ENCODE data around the gene HIPK1.

Gene HIPK1

DNA sequence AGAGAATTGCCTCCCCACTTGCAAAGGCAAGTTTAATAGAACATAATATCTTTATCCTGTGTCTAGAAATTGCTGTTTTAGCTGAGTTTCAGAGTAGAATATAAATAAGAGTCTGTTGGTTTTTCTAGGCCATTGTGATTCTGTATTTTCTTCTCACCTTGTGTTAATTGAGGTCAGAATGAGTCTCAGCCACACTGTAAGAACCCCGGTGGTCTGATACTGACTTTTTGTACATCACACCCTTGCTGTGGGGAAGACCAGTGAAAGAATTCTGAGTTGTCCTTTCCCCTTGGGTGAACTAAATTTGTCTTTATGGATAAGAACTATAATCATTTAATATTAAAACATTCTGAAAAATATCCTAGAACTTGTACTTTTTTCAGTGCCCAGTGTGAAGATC, 6.8 kb downstream of the HIPK1 start:
- Histone ChIP-seq H3K4me1 (ENCODE audit: insufficient read depth, low read length) (peaks cover 4% of the 10 kb centered on the region; the same call in 1 of the 2 replicates), H3K27ac (ENCODE audit: low read length) (no peak overlapping the region), H3K27me3 (ENCODE audit: insufficient read depth, low read length) (no peaks in the 10 kb centered on the region), H3K9ac (ENCODE audit: low read depth, low read length) (no peak overlapping the region), H3K9me3 (ENCODE audit: insufficient read depth, low read depth, low read length) (no peaks in the 10 kb centered on the region), H3K4me3 (ENCODE audit: low read length) (no peak overlapping the region), H3K36me3 (ENCODE audit: insufficient read depth, low read depth, low read length) (peaks cover 10% of the 10 kb centered on the region)

GRCh38 chr1:113937146-113937545, 8.0 kb downstream of the HIPK1 start:
- H3K27me3 ChIP-seq (ENCODE audit: insufficient read depth, low read length), result no peaks in the 10 kb centered on the region
- H3K27ac ChIP-seq (ENCODE audit: low read length), result no peak overlapping the region
- no peak overlapping the region for H3K9ac ChIP-seq (ENCODE audit: low read depth, low read length)
- no peaks in the 10 kb centered on the region for H3K4me1 ChIP-seq (ENCODE audit: insufficient read depth, low read length)
- H3K4me3 ChIP-seq (ENCODE audit: low read length), result no peak overlapping the region
- no peaks in the 10 kb centered on the region for H3K9me3 ChIP-seq (ENCODE audit: insufficient read depth, low read depth, low read length)
- H3K36me3 ChIP-seq (ENCODE audit: insufficient read depth, low read depth, low read length), result peaks cover 16% of the 10 kb centered on the region

- H3K9ac ChIP-seq (ENCODE audit: low read depth, low read length), result no peak overlapping the region
- no peaks in the 10 kb centered on the region for H3K9me3 ChIP-seq (ENCODE audit: insufficient read depth, low read depth, low read length)
- H3K4me1 ChIP-seq (ENCODE audit: insufficient read depth, low read length), result no peaks in the 10 kb centered on the region
- peaks cover 23% of the 10 kb centered on the region for H3K36me3 ChIP-seq (ENCODE audit: insufficient read depth, low read depth, low read length)
- no peak overlapping the region for H3K4me3 ChIP-seq (ENCODE audit: low read length)
- H3K27me3 ChIP-seq (ENCODE audit: insufficient read depth, low read length), result no peaks in the 10 kb centered on the region
- no peak overlapping the region for H3K27ac ChIP-seq (ENCODE audit: low read length)
These were observed 9.1 kb downstream of the HIPK1 start for GRCh38 chr1:113938192-113938591.

DNA sequence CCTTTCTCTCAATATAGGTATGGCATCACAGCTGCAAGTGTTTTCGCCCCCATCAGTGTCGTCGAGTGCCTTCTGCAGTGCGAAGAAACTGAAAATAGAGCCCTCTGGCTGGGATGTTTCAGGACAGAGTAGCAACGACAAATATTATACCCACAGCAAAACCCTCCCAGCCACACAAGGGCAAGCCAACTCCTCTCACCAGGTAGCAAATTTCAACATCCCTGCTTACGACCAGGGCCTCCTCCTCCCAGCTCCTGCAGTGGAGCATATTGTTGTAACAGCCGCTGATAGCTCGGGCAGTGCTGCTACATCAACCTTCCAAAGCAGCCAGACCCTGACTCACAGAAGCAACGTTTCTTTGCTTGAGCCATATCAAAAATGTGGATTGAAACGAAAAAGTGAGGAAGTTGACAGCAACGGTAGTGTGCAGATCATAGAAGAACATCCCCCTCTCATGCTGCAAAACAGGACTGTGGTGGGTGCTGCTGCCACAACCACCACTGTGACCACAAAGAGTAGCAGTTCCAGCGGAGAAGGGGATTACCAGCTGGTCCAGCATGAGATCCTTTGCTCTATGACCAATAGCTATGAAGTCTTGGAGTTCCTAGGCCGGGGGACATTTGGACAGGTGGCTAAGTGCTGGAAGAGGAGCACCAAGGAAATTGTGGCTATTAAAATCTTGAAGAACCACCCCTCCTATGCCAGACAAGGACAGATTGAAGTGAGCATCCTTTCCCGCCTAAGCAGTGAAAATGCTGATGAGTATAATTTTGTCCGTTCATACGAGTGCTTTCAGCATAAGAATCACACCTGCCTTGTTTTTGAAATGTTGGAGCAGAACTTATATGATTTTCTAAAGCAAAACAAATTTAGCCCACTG, 11.5 kb downstream of the HIPK1 start:
- H3K9me3 ChIP-seq (ENCODE audit: insufficient read depth, low read depth, low read length), result no peaks in the 10 kb centered on the region
- H3K9ac ChIP-seq (ENCODE audit: low read depth, low read length), result no peak overlapping the region
- H3K27ac ChIP-seq (ENCODE audit: low read length), result no peak overlapping the region
- no peaks in the 10 kb centered on the region for H3K4me1 ChIP-seq (ENCODE audit: insufficient read depth, low read length)
- no peaks in the 10 kb centered on the region for H3K27me3 ChIP-seq (ENCODE audit: insufficient read depth, low read length)
- no peak overlapping the region for H3K4me3 ChIP-seq (ENCODE audit: low read length)
- peaks cover 29% of the 10 kb centered on the region for H3K36me3 ChIP-seq (ENCODE audit: insufficient read depth, low read depth, low read length)

DNA sequence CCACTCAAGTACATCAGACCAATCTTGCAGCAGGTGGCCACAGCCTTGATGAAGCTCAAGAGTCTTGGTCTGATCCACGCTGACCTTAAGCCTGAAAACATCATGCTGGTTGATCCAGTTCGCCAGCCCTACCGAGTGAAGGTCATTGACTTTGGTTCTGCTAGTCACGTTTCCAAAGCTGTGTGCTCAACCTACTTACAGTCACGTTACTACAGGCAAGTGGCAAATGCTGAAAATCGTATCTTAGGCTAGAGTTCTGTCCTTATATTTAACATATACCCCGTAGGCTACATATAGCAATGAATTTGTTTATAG, 12.1 kb downstream of the HIPK1 start:
- peaks cover 4% of the 10 kb centered on the region; the same call in 1 of the 2 replicates for H3K4me1 ChIP-seq (ENCODE audit: insufficient read depth, low read length)
- no peaks in the 10 kb centered on the region for H3K27me3 ChIP-seq (ENCODE audit: insufficient read depth, low read length)
- no peak overlapping the region for H3K4me3 ChIP-seq (ENCODE audit: low read length)
- H3K9me3 ChIP-seq (ENCODE audit: insufficient read depth, low read depth, low read length), result no peaks in the 10 kb centered on the region
- H3K36me3 ChIP-seq (ENCODE audit: insufficient read depth, low read depth, low read length), result peaks cover 29% of the 10 kb centered on the region
- H3K27ac ChIP-seq (ENCODE audit: low read length), result no peak overlapping the region
- no peak overlapping the region for H3K9ac ChIP-seq (ENCODE audit: low read depth, low read length)

- H3K4me1 ChIP-seq (ENCODE audit: insufficient read depth, low read length), result peaks cover 8% of the 10 kb centered on the region; the same call in 1 of the 2 replicates
- no peaks in the 10 kb centered on the region for H3K9me3 ChIP-seq (ENCODE audit: insufficient read depth, low read depth, low read length)
- no peak overlapping the region for H3K27ac ChIP-seq (ENCODE audit: low read length)
- peaks cover 29% of the 10 kb centered on the region for H3K36me3 ChIP-seq (ENCODE audit: insufficient read depth, low read depth, low read length)
- no peak overlapping the region for H3K4me3 ChIP-seq (ENCODE audit: low read length)
- no peak overlapping the region for H3K9ac ChIP-seq (ENCODE audit: low read depth, low read length)
- H3K27me3 ChIP-seq (ENCODE audit: insufficient read depth, low read length), result no peaks in the 10 kb centered on the region
These were observed 13.4 kb downstream of the HIPK1 start for GRCh38 chr1:113942527-113942926.

DNA sequence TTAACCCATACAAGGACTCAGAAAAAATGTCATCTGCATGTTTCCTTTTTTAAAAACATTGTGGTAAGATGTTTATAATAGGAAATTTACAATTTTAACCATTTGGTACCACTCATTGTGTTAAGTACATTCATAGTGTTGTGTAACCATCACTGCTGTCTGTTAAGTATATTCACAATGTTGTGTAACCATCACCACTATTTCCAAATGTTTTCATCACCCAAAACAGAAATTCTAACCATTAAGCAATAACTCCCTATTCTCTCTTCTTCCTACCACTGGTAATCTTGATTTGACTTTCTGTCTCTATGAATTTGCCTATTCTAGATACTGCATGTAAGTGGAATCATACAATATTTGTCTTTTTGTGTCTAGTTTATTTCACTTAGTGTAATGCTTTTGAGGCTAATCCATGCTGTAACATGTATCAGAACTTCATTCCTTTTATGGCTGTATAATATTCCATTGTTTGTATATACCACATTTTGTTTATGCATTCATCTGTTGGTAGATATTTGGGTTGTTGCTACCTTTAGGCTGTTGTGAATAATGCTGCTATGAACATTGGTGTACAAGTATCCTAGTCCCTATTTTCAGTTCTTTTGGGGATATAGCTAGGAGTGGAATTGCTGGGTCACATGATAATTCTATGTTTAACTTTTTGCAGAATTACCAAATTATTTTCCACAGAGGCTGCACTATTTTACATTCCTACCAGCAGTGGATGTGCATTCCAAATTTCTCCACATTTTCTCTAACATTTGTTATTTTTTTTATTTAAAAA, 14.1 kb downstream of the HIPK1 start:
- Histone ChIP-seq H3K9ac (ENCODE audit: low read depth, low read length) (no peak overlapping the region), H3K4me1 (ENCODE audit: insufficient read depth, low read length) (peaks cover 8% of the 10 kb centered on the region; the same call in 1 of the 2 replicates), H3K27me3 (ENCODE audit: insufficient read depth, low read length) (no peaks in the 10 kb centered on the region), H3K27ac (ENCODE audit: low read length) (no peak overlapping the region), H3K4me3 (ENCODE audit: low read length) (no peak overlapping the region), H3K9me3 (ENCODE audit: insufficient read depth, low read depth, low read length) (no peaks in the 10 kb centered on the region), H3K36me3 (ENCODE audit: insufficient read depth, low read depth, low read length) (peaks cover 29% of the 10 kb centered on the region)

DNA sequence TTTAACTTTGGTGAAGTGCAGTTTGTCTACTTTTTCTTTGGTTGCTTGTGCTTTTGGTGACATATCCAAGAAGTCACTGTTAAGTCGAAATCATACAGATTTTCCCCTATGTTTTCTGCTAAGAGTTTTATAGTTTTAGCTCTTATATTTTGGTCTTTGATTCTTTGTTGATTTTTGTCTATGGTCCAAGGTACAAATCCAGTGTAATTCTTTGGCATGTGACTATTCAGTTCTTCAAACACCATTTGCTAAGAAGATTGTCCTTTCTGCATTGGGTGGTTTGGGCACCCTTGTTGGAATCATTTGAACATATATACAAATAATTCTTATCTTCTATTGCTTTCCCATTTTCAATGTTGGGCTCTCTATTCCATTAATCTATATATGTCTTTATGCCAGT, 16.2 kb downstream of the HIPK1 start:
- Histone ChIP-seq H3K9me3 (ENCODE audit: insufficient read depth, low read depth, low read length) (no peaks in the 10 kb centered on the region), H3K4me1 (ENCODE audit: insufficient read depth, low read length) (peaks cover 8% of the 10 kb centered on the region; the same call in 1 of the 2 replicates), H3K27me3 (ENCODE audit: insufficient read depth, low read length) (no peaks in the 10 kb centered on the region), H3K27ac (ENCODE audit: low read length) (no peak overlapping the region), H3K4me3 (ENCODE audit: low read length) (no peak overlapping the region), H3K9ac (ENCODE audit: low read depth, low read length) (no peak overlapping the region), H3K36me3 (ENCODE audit: insufficient read depth, low read depth, low read length) (peaks cover 26% of the 10 kb centered on the region)

- Histone ChIP-seq H3K27me3 (ENCODE audit: insufficient read depth, low read length) (no peaks in the 10 kb centered on the region), H3K9me3 (ENCODE audit: insufficient read depth, low read depth, low read length) (no peaks in the 10 kb centered on the region), H3K27ac (ENCODE audit: low read length) (no peak overlapping the region), H3K9ac (ENCODE audit: low read depth, low read length) (no peak overlapping the region), H3K4me1 (ENCODE audit: insufficient read depth, low read length) (peaks cover 8% of the 10 kb centered on the region; the same call in 1 of the 2 replicates), H3K36me3 (ENCODE audit: insufficient read depth, low read depth, low read length) (peaks cover 18% of the 10 kb centered on the region), H3K4me3 (ENCODE audit: low read length) (no peak overlapping the region)
These were observed 17.0 kb downstream of the HIPK1 start for GRCh38 chr1:113946112-113946511.

DNA sequence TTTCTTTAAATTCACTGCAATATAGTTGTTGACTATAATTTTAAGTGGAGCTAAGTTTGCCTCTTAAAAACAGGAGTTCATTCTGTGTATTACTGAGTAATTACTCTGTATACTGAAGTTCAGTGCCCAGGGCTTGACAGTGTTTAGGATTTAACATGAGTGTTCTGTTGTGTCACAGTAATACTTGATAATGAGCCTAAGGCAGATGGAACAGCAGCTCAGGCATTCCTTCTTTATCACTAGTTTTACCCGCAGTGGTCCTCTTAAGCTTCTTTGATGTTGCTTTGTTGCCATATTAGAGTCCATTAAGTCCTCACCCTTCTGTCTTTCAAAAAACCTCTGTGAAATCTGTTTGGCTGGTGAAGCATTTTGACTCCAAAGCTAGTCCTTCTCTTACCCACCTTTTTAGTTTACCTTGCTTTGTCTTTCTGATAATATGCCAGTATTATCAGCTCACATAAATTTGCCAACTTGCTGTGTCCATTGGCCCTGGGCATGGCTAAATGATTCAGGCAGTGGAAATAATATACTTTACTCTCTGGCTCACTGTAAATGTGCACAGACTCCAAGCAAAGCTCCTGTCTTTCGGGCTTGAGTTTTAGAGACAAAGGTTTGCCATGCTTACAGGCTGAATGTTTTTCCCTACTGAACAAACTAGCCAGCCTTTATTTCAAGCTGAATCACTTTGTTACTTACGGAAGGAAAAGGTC, 17.7 kb downstream of the HIPK1 start:
- Histone ChIP-seq H3K9ac (ENCODE audit: low read depth, low read length) (no peak overlapping the region), H3K4me1 (ENCODE audit: insufficient read depth, low read length) (peaks cover 8% of the 10 kb centered on the region; the same call in 1 of the 2 replicates), H3K4me3 (ENCODE audit: low read length) (no peak overlapping the region), H3K27me3 (ENCODE audit: insufficient read depth, low read length) (no peaks in the 10 kb centered on the region), H3K9me3 (ENCODE audit: insufficient read depth, low read depth, low read length) (no peaks in the 10 kb centered on the region), H3K36me3 (ENCODE audit: insufficient read depth, low read depth, low read length) (peaks cover 15% of the 10 kb centered on the region), H3K27ac (ENCODE audit: low read length) (no peak overlapping the region)

DNA sequence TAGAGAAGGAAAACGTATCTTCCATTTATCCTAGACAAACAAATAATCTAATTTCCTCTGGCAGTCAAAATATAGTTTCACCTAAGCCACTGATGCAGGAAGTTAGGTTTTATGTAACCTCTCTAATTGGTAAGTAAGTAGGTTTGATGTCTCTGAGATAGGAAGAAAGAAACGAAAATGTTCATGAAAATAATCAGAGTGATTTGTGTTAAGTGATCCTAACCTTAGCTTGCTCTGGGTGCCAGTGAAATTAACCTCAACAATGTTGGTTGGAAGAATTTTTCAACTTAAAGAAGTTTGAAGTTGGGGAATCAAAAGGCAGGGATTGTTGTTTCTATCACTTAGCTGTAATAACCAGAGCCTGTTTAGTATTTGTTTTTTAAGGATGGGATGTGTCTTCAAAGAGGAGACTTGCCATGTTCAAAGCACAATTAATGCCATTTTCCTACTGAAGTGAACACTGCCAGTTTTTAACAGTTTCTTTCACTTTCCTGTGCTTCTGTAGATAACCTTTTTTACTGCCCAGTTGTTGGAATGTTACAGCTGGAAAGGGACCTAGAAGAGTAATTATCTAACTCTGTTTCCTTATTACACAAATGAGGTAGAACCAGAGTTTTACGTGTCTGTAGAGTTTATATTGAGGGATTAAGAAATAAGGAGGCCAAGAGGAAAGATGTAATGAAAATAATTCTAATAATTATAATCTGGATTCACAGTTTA, 18.4 kb downstream of the HIPK1 start:
- Histone ChIP-seq H3K9me3 (ENCODE audit: insufficient read depth, low read depth, low read length) (no peaks in the 10 kb centered on the region), H3K27me3 (ENCODE audit: insufficient read depth, low read length) (no peaks in the 10 kb centered on the region), H3K27ac (ENCODE audit: low read length) (no peak overlapping the region), H3K4me3 (ENCODE audit: low read length) (no peak overlapping the region), H3K36me3 (ENCODE audit: insufficient read depth, low read depth, low read length) (peaks cover 11% of the 10 kb centered on the region), H3K4me1 (ENCODE audit: insufficient read depth, low read length) (peaks cover 11% of the 10 kb centered on the region; the same call in 1 of the 2 replicates), H3K9ac (ENCODE audit: low read depth, low read length) (no peak overlapping the region)

Data from iPS-20b (cell line).